ENCODE data around the gene GRAP2. TPM values are rescaled to one million over a fixed set of nuclear protein-coding genes. Genes with fewer than 3 reads are reported as not detected.

The GRAP2 gene
- total and polyA plus RNA-seq, 2 donors (not counting 1 experiment from before 2014, with no cell fraction given), result 13.5 to 26.4 TPM

DNA sequence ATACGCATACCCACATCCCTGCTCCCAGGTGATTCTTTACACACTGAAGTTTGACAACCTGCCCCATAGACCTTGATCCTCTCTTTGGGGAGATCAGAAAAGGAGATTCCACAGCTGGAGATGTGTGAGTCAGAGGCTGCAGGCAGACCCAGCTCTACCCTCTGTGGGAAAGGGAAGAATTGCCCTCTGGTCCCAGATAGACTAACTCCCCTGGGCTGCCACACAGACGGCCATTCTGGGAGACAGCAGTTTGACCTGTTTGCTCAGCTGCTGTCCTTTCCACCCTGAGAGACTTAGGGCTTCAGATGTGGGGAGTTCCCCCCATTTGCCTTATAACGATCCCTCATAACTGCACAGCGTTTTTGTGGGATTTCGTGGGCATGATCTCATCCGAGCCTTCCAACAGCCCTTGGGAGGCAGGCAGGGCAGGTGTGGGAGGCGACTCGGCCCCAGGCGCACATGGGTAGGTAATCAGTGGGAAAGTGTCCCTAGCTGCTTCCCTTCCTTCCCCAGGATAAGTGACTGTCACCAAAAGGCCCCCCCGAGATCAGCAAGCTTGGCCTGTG lies 107.9 kb downstream of the GRAP2 start:
- H3K27ac ChIP-seq (ENCODE audit: low read length in 2 of 2), result no peak overlapping the region
- no peak overlapping the region for H3K4me3 Mint-ChIP-seq
- H2AFZ ChIP-seq (ENCODE audit: insufficient read depth, low read depth, low read length, poor library complexity, severe bottlenecking), result no peak overlapping the region
- CTCF ChIA-PET, result interaction anchor here (0.8 to 1.8 kb wide), 2 partner anchors 16 to 460 kb away, joined by 3 to 10 read pairs; no protein-coding TSS in a partner anchor
- peaks cover 53% of the 10 kb centered on the region for H3K27me3 Mint-ChIP-seq
- ATAC-seq (ENCODE audit: low read depth) (no peak), DNase-seq (no peak)
- H3K79me2 ChIP-seq (ENCODE audit: control insufficient read depth, insufficient read depth, low read length), result no peaks in the 10 kb centered on the region
- H3K4me2 ChIP-seq (replicated peaks; ENCODE audit: low read depth, low read length, poor library complexity, severe bottlenecking), result no peak overlapping the region
- TF ChIP-seq, protein P1, sequence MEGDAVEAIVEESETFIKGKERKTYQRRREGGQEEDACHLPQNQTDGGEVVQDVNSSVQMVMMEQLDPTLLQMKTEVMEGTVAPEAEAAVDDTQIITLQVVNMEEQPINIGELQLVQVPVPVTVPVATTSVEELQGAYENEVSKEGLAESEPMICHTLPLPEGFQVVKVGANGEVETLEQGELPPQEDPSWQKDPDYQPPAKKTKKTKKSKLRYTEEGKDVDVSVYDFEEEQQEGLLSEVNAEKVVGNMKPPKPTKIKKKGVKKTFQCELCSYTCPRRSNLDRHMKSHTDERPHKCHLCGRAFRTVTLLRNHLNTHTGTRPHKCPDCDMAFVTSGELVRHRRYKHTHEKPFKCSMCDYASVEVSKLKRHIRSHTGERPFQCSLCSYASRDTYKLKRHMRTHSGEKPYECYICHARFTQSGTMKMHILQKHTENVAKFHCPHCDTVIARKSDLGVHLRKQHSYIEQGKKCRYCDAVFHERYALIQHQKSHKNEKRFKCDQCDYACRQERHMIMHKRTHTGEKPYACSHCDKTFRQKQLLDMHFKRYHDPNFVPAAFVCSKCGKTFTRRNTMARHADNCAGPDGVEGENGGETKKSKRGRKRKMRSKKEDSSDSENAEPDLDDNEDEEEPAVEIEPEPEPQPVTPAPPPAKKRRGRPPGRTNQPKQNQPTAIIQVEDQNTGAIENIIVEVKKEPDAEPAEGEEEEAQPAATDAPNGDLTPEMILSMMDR (IDR thresholded peaks at IDR 0.05), result no peak
- TF ChIP-seq EZH2 (IDR thresholded peaks at IDR 0.05; ENCODE audit: borderline replicate concordance, insufficient read depth, low read depth, low read length, poor library complexity, severe bottlenecking), result no peak
- H3K36me3 ChIP-seq (replicated peaks in 1 of 2; ENCODE audit: control extremely low read depth in 1 of 2, control insufficient read depth in 1 of 2, extremely low read depth in 1 of 2, insufficient read depth in 2 of 2, low read length in 1 of 2), result no peaks in the 10 kb centered on the region
- H3K4me1 Mint-ChIP-seq, result no peaks in the 10 kb centered on the region
- POLR2A ChIA-PET, result no interaction called here
- intact Hi-C loops (cut with micrococcal nuclease), result no loop called here
- H4K20me1 ChIP-seq (ENCODE audit: control insufficient read depth, insufficient read depth, low read length, poor library complexity, severe bottlenecking), result no peaks in the 10 kb centered on the region
- no peaks in the 10 kb centered on the region for H3K9me3 Mint-ChIP-seq (ENCODE audit: insufficient read depth)
- no peak overlapping the region for H3K27ac Mint-ChIP-seq
- no peak overlapping the region for H3K4me3 ChIP-seq (ENCODE audit: control extremely low read depth in 1 of 5, extremely low read depth in 1 of 5, insufficient read depth in 1 of 5, low read depth in 2 of 5, low read length in 4 of 5)
- H3K4me1 ChIP-seq (ENCODE audit: control insufficient read depth in 2 of 2, insufficient read depth in 2 of 2, low read length in 2 of 2), result no peaks in the 10 kb centered on the region
- peaks cover 0 to 38% (median 8%) of the 10 kb centered on the region in 4 experiments for H3K27me3 ChIP-seq (replicated peaks in 1 of 4; ENCODE audit: control extremely low read depth in 1 of 4, control insufficient read depth in 3 of 4, insufficient read depth in 4 of 4, low read length in 3 of 4)
- 82% methylated on average over 9 of the region's 10 CpGs for WGBS (ENCODE audit: insufficient coverage)
- no peaks in the 10 kb centered on the region for H3K9me3 ChIP-seq (ENCODE audit: control extremely low read depth in 1 of 3, control insufficient read depth in 2 of 3, insufficient read depth in 1 of 3, low read length in 2 of 3)
- no peak overlapping the region for H3K9ac ChIP-seq (ENCODE audit: low read length)

DNA sequence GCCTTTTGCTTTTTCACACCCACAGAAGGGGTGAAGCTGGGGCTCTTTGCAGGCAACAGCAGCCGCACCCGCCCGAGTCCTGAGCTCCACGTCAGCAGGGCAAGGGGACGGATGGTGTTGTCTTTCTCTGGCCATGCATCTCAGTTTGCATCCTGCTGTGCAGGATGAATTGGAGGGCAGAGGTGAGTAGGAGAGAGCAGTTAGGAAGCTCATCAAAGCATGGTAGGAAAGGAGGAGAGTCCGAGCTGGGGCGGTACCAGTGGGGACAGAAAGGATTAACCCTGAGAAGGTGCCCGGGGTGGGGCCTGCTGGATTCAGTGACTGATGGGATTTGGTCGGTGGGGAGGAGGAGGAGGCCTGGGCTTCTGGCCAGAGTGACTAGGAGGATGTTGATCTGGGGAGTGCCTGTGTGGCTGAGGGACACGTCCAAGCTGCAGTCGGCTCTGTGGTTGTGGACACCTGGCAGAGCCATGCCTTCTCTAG lies 108.4 kb downstream of the GRAP2 start:
- 43% methylated on average over 11 of the region's 11 CpGs for WGBS (ENCODE audit: insufficient coverage)
- H3K27me3 Mint-ChIP-seq, result peaks cover 51% of the 10 kb centered on the region
- no peaks in the 10 kb centered on the region for H3K4me1 Mint-ChIP-seq
- no peaks in the 10 kb centered on the region for H3K9me3 Mint-ChIP-seq (ENCODE audit: insufficient read depth)
- CTCF ChIA-PET, result interaction anchor here (0.8 to 1.1 kb wide), 2 partner anchors 8 to 461 kb away, joined by 3 read pairs; no protein-coding TSS in a partner anchor
- no peak overlapping the region for H3K27ac Mint-ChIP-seq
- no peak for ATAC-seq (ENCODE audit: low read depth)
- Histone ChIP-seq H3K4me1 (ENCODE audit: control insufficient read depth in 2 of 2, insufficient read depth in 2 of 2, low read length in 2 of 2) (no peaks in the 10 kb centered on the region), H3K4me2 (replicated peaks; ENCODE audit: low read depth, low read length, poor library complexity, severe bottlenecking) (no peak overlapping the region), H3K27ac (ENCODE audit: low read length in 2 of 2) (no peak overlapping the region), H3K27me3 (replicated peaks in 1 of 4; ENCODE audit: control extremely low read depth in 1 of 4, control insufficient read depth in 3 of 4, insufficient read depth in 4 of 4, low read length in 3 of 4) (peaks cover 0 to 38% (median 8%) of the 10 kb centered on the region in 4 experiments), H4K20me1 (ENCODE audit: control insufficient read depth, insufficient read depth, low read length, poor library complexity, severe bottlenecking) (no peaks in the 10 kb centered on the region), H3K36me3 (replicated peaks in 1 of 2; ENCODE audit: control extremely low read depth in 1 of 2, control insufficient read depth in 1 of 2, extremely low read depth in 1 of 2, insufficient read depth in 2 of 2, low read length in 1 of 2) (no peaks in the 10 kb centered on the region), H3K4me3 (ENCODE audit: control extremely low read depth in 1 of 5, extremely low read depth in 1 of 5, insufficient read depth in 1 of 5, low read depth in 2 of 5, low read length in 4 of 5) (no peak overlapping the region), H3K9ac (ENCODE audit: low read length) (no peak overlapping the region), H2AFZ (ENCODE audit: insufficient read depth, low read depth, low read length, poor library complexity, severe bottlenecking) (no peak overlapping the region), H3K9me3 (ENCODE audit: control extremely low read depth in 1 of 3, control insufficient read depth in 2 of 3, insufficient read depth in 1 of 3, low read length in 2 of 3) (no peaks in the 10 kb centered on the region), H3K79me2 (ENCODE audit: control insufficient read depth, insufficient read depth, low read length) (no peaks in the 10 kb centered on the region)
- H3K4me3 Mint-ChIP-seq, result no peak overlapping the region
- intact Hi-C loops (cut with micrococcal nuclease), result no loop called here
- POLR2A ChIA-PET, result no interaction called here
- DNase-seq, result no peak
- TF ChIP-seq, protein P1 (IDR thresholded peaks at IDR 0.05), result no peak
- TF ChIP-seq EZH2 (IDR thresholded peaks at IDR 0.05; ENCODE audit: borderline replicate concordance, insufficient read depth, low read depth, low read length, poor library complexity, severe bottlenecking), result no peak
